HG02798 (cell line): ENCODE measurements around the gene KLHL17.
A peak's percentile ranks its signal among the peaks of the same experiment; 100 is the strongest.

Experiments
- ATAC-seq: cut with Tn5 transposase; IDR thresholded peaks from one replicate; pipeline ENCODE4 v1.9.1; 2021; ENCODE audit warnings: mild to moderate bottlenecking; ENCODE audit not compliant: unreplicated experiment, poor library complexity

Gene KLHL17

DNA sequence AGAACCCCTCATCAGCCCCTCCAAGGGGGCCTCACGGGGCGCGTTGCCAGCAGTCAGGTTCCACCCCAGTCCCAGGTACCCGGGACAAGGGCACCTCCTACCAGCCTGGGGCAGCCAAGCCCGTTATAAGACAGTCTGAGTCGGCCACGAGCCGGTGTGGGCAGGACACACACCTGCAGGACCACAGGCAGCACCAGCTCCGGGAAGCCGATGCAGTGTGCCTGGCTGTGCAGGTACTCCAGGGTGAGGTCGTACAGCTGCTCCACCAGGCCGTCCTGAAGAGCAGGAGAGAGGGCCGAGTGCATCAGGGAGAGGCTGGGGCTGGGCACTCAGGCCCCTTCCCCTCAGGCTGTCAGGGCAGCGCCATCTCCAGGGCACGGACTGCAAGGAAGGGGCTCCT is 12.4 kb upstream of the KLHL17 start:
- ATAC-seq = no peak

DNA sequence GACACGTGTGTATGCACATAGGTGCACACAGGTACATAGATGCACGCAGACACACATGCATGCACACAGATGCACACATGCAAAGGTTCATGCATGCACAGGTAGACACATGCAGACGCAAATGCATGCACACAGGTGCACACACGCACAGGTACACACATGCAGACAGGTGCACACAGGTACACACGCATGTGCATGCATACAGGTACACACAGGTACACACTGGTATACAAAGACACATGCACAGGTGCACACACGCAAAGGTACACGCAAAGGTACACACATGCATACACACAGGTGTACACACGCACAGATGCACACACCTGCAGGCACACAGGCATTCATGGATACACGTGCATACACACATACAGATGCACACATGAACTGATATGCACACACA is 10.1 kb upstream of the KLHL17 start:
- no peak for ATAC-seq

DNA sequence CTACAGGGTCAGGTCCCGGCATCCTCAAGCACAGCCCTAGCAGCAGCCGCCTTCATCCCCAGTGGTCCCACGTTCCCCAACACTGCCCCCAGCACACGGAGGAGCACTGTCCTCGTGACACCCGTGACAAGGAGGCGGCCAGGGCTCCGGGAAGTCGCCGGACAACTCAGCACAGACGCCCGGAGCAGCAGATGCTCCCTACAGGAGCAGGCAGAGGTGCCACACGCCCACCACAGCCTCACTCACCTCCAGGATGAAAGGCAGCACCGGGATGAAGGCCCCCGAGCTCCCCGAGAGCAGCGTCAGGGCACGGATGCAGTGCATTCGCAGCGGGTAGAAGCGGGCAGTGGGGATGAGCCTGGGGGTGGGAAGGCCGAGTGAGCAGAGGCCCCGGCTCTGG is 9.5 kb upstream of the KLHL17 start:
- ATAC-seq = no peak

DNA sequence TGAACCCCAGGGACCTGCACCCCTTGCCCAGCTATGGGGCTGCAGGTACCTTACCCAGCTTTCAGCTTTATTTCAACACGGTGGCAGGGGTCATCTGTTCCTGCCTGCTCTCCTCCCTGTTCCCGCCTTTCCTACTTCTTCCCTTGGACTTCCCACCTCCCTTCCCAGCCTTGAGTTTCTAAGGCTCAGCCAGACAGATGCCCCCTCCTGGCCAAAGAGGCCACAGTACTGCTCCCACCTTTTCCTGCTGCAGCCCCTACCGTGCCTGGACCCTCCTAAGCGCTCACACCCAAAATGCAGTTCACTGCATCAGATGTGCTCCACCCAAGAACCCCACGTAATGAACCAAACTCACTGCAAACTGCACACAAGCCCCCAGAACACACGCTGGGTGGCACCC is 9.0 kb upstream of the KLHL17 start:
- ATAC-seq = no peak

DNA sequence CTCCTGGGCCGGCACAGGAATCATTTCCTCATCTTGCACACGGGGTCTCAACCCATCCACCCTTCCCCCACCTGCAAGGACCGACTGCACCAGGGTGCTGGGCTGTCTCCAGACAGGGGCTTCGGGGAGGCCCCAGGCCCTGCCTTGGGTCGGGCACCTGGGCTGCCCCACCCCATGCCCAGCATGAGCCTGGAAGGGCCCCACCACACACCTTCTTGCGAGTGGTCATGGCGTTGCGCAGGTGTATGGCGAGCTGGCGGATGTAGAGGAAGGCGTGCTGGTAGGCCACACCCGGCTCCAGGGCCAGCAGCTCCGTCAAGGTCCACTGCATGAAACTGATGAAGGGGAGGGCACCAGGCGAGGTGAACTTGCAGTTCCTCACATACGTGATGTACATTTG is 8.2 kb upstream of the KLHL17 start:
- no peak for ATAC-seq

DNA sequence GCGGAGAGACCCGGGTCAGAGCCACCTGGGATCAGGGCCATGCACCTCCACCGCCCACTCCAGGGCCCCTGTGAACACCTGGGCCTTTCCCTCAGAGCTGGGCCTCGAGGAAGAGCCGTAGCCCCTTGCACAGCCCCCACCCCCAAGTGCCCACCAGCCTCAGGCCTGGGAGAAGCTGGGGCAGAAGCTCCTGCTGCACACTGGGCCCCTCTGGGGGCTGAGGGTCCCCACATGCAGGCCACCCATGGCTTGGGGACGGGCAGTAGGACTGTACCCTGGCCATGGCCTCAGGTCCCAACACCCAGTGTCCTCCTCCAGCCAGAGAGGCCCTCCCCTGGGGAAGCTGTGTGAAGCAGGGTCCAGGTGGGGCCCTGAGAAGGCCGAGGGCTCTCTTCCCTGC is 7.8 kb upstream of the KLHL17 start:
- ATAC-seq = no peak

DNA sequence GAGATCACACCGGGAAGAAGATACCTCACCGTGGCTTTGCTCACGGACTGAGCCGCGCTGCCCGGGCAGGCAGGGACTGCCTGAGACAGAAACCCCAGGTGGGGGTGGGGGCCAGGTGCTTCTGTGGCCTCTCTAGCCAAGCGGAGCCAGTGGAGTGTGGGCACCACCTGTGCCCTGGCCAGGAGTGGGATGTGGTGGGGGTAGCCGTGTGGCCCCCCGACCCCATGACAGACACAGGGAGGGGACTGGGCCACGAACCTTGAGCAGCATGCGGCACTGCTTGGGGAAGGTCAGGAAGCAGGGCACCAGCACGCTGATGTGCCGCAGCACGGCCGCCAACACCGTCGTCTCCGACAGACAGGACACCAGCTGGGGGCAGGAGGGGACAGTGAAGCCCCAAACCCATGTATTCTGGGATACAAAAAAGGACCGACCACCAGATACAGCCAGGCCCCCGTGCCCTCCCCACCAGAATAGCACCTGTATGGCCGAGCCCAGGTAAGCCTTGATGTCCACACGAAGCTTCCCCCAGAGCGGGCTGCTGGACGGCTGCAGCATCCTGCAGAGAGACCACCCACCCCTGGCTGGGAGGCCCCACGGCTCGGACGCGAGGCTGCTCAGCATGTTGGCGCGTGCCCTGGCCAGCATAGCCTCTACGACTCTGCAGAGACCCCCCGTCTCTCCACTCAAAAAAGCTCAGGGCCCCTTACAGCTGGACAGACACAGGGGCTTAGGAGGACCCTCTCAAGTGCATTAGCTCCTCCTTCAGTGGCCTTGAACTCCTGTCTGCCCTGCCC is 6.7 kb upstream of the KLHL17 start:
- ATAC-seq = no peak

DNA sequence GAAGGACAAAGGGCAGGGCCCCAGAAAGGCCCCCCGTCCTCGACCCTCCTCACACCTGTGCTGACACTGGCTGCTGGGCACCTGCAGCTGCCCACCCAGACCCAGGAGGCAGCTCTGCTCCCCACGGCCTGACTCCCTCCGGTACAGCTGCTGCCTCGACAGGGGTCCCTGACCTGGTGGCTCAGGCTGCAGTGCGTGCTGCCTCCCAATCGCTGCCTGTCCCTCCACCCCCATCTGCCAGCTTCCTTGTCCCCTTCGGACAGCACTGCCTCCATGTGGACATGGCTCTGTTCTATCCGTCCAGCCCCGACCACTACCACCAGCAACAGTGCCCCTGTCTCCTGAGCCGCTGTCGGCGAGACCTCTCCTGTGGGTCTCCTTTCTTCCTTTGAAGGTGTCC is 5.5 kb upstream of the KLHL17 start:
- no peak for ATAC-seq

DNA sequence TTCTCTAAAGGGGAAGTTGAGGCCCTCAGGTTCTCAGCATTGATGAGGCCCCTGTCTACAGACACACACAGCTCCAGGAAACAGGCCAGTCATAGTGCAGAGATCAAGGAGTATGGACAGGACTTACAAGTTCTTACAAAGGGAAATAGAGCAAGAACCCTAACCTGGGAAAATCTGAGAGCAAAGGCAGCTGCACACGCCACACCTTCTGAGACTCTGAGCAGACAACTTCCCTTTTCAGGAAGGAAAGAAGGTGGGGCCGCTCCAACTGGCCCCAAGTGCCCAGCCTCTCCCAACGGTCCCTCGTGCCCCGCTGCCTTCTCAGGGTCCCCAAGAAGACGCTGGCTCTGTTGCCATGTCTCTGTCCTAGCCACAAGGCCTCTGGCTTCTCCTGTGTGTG is 4.9 kb upstream of the KLHL17 start:
- ATAC-seq = no peak

DNA sequence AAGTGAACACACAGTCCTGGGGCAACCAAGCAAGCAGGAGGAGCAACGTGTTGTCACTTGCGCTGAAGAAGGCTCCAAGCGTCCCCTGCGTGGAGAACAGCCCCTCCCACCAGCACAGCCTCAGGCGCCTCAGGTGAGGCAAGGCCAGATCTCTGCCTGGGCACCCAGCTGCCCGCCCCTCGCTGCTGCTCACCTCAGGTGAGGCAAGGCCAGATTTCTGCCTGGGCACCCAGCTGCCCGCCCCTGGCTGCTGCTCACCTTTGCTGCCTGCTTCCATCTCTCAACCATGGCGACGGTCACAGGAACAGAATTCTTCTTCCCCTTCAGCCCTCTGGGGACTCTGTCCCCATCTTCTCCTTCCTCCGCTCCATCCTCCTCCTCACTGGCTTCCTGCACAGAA is 3.7 kb upstream of the KLHL17 start:
- no peak for ATAC-seq

DNA sequence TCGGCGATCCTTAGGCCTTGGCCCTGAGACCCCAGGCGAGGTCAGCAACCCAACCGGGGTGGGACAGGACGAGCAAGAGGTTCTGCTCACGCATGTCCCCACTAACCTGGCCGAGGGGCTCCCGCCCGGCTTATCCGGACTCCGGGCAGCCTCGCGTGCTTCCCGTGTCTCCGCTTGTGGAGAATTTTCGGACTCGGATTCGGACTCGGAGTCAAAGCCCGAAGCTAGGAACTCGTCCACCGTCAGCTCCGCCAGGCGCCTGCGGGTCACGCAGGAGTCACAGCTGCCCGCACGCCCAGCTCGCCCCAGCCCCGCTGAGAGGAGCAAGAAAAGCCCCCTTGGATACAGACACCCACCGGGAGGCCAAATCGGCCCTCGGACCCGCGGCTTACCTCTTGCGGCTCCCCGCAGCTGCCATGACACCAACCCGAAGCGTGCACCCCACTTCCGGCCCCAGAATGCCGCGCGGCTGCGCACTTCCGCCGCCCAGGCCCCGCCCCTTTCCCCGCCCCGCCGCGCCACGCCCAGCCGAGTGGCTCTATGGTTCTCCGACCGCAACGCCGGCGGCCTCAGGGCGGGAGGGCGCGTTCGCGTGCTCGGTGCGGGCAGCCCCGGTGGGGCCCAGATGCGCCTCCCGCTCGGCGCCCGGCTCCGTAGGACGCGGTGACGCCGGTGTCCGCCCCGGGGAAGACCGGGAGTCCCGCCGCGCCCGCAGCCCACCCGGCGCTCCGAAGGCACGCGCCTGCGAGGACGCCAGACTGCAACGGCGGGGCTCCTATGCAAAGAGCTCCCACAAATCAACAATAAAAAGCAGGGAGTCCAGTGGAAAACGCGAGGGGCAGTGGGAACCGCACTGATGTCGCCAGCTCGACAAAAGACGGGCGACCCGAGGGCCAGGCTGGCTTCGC is 1.3 kb upstream of the KLHL17 start, which contains the start of gene NOC2L:
Gene NOC2L (minus strand): TSS at position 434 of the 908 bp plus-strand sequence. CDS start 16 bp downstream, at position 418.
- ATAC-seq = peak; percentile 77

DNA sequence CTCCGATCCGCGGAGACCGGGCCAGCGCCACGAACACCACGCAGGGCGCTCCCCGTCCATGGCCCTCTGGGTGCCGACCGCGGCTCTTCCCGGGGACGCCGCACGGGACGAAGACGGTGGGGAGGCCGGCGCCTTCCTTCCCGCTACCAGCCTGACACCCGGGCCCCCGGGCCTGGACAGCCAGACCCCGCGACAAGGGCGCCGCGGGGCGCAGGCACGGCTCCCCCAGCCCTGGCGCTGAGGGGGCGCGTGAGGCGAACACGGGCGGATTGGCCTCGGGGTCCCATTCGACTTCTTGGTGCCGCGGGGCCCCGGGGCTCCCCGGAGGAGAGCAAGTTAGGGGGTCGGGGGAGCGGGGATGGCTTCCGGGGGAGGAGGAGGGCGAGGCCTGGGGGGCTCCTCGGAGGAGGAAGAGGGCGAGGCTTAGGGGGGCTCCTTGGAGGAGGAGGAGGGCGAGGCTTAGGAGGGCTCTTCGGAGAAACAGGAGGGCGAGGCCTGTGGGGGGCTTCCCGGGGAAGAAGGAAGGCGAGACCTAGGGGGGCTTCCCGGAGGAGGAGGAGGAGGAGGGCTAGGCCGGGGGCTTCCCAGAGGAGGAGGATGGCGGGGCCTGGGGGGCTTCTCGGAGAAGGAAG is 537 bp upstream of the KLHL17 start:
- no peak for ATAC-seq

DNA sequence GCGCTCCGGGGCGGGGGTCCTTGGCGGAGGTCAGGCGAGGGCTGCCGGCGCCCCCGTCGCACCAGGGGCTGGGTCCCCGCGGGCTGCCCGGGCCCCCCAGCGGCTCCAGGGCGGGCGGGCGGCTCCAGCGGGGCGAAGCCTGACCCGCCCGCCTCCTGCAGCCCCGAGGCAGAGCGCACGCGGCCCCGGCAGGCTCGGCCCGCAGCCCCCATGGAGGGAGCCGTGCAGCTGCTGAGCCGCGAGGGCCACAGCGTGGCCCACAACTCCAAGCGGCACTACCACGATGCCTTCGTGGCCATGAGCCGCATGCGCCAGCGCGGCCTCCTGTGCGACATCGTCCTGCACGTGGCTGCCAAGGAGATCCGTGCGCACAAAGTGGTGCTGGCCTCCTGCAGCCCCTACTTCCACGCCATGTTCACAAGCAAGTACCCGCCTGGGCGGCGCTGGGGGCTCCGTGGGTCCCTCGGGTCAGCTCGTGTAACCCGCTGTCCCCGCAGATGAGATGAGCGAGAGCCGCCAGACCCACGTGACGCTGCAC is 817 bp downstream of the KLHL17 start:
- ATAC-seq = no peak

DNA sequence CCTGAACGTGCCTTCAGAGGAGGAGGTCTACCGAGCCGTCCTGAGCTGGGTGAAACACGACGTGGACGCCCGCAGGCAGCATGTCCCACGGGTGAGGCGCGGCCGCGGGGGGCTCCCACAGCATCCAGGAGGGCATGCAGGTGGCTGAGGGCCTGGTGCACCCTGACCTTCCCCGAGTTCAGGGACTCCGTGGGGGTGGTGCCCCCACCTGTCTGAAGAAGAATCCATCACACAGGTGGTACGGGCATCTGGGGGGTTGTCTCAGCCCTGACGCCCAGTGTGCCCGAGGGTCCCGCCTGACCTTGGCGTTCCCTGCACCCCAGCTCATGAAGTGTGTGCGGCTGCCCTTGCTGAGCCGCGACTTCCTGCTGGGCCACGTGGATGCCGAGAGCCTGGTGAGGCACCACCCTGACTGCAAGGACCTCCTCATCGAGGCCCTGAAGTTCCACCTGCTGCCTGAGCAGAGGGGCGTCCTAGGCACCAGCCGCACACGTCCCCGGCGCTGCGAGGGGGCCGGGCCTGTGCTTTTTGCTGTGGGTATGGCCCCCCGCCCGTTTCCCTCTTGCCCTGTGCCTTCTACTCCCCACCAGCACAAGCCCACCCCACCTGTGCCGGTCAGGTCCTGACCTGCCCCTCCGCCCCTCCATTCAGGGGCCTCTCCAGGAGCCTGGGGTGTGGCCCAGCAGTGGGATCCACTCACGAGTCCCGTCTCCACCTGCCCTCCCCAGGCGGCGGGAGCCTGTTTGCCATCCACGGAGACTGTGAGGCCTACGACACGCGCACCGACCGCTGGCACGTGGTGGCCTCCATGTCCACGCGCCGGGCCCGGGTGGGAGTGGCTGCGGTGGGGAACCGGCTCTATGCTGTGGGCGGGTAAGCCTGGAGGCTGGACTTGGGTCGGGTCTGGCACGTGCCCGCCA is 2.3 kb downstream of the KLHL17 start:
- no peak for ATAC-seq

DNA sequence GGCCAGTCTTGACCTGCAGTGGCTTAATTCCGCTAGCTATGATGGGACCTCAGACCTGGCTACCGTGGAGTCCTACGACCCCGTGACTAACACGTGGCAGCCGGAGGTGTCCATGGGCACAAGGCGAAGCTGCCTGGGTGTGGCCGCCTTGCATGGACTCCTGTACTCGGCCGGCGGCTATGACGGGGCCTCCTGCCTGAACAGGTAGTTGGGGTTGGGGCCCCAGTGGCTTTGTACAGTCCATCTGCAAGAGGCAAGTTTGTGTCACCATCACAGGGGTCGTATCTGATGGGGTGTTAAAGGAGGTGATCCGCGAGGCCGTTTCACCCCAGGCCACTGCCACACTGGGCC is 2.9 kb downstream of the KLHL17 start:
- no peak for ATAC-seq

DNA sequence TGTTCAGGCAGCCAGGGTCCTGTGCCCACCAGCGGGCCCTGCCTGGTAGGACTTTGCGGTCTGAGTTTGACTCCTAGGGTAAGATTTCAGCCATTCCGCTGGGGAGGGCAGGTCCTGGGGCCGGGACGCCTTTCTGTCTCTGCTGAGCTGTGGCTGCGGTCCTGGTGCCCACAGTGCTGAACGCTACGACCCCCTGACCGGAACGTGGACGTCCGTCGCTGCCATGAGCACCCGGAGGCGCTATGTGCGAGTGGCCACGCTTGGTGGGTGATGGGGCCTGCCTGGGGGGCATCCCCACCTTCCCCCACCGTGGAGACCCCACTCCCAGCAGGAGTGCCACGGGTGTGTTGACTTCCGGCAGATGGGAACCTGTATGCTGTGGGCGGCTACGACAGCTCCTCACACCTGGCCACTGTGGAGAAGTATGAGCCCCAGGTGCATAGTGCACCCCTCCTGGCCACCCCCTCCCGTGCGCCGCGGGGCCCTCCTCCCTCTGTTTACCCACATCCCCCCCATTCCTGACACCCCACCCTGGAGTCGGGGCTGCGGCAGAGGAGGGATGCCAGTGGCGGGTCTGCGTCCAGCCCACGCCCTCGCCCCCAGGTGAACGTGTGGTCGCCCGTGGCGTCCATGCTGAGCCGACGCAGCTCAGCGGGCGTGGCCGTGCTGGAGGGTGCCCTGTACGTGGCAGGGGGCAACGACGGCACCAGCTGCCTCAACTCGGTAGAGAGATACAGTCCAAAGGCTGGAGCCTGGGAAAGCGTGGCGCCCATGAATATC is 3.6 kb downstream of the KLHL17 start:
- no peak for ATAC-seq

DNA sequence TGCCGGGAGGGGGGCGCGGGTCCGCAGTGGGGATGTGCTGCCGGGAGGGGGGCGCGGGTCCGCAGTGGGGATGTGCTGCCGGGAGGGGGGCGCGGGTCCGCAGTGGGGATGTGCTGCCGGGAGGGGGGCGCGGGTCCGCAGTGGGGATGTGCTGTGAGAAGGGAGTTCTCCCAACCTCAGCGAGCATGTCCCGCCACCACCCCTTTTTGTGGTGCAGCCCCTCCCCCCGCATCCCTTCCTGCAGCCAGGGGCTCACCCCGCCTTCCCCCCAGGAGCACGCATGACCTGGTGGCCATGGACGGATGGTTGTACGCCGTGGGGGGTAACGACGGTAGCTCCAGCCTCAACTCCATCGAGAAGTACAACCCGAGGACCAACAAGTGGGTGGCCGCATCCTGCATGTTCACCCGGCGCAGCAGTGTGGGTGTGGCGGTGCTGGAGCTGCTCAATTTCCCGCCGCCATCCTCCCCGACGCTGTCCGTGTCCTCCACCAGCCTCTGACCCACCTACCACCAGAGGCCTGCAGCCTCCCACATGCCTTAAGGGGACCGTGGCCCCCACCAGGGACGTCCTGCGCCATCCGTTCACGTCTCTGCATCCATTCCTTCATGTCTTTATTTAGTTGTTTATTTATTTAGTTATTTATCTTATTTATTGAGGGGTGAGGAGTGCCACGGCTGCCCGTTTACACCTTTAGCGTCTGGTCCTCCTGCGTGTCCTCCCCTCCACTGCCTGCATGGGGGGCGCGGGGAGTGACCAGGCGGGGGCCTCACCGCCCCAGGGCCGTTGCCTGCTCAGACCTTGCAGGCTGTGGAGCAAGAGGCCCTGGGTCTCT is 4.5 kb downstream of the KLHL17 start:
- ATAC-seq = no peak

DNA sequence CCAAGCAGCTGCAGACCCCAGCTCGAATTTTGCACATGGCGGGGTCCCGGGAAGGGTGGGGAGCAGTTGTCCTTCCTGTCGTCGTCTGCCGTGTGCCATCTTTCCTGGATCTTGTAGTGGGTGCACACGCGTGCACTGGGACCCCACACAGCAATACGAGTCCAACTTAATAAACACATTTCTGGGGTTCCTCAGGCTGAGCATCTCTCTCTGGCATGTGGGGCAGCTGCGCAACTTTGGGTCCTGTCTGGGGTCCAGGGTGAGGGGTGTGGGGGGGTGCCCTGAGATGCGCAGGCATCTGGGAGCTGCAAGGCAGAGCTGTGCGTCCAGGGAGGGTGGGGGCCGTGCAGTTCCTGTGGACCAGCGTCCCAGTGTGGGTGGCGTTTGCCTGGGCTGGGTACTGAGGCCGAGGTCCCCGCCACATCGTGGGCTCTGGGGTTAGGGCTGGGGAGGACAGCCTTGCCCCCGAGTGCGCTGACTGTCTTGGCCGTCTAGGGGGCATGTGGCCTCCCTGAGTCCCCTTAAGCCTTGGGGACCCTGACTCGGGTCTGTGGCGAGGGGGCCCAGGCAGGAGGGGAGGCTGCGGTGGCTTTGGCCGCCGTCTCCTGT is 5.2 kb downstream of the KLHL17 start:
- ATAC-seq = no peak
